HL-60/S4 treated with retinoic acid at 250 ng/mL for 4 days and 3 days (cell line): Measurements from ENCODE around the gene ZFHX2.

Source experiments
- in situ Hi-C: fragments of 300-500 bp; cut with MboI; formaldehyde crosslinking; loops from 2 replicates; pipeline ENCODE4 v1.7.0; 2022; ENCODE audit warnings: low sequenced_read_pairs

ZFHX2 gene

DNA sequence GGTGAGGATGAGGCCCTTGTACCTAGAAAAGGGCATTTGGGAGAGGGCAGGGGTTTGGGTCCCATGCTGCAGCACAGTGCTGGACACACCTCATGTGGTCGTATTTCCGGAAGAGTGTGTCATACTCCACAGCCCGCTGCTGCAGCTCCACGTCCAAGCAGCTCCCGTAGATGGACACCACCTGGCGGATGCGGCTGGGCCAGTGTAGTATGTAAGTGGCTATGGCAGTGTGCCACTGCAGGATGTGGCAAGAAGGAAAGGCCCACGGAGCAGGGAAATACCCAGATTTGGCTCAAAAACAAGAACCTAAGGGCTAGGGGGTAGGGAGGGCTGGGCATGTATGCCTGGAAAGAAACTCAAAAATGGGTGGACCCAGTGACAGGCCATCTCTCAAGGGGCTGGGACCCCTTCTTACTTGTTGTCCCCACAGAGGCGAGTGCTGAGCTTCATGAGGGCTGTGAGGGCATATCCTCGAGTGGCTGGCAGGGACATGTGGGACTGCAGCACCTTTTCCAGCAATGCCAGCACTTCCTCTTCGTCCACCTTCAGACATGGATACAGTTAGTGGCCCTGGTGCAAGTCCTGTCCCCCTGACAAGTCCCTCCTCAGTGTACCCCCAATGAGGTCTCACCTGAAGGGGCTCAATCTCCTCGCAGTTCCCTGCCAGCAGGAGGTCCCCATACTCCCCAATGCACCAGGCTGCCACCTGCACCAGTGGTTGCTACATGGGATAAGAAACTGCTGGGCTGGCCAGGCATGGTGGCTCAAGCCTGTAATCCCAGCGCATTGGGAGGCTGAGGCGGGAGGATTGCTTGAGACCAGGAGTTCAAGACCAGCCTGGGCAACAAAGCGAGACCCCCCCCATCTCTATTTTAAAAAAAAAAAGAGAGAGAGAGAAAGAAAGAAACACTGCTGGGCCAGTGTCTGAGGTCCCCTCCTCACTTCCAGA lies 10.6 kb upstream of the ZFHX2 start:
- in situ Hi-C loops: no loop called here

- in situ Hi-C loops: no loop called here
Observed at GRCh38 chr14:23561259-23561658, 9.7 kb upstream of the ZFHX2 start.

DNA sequence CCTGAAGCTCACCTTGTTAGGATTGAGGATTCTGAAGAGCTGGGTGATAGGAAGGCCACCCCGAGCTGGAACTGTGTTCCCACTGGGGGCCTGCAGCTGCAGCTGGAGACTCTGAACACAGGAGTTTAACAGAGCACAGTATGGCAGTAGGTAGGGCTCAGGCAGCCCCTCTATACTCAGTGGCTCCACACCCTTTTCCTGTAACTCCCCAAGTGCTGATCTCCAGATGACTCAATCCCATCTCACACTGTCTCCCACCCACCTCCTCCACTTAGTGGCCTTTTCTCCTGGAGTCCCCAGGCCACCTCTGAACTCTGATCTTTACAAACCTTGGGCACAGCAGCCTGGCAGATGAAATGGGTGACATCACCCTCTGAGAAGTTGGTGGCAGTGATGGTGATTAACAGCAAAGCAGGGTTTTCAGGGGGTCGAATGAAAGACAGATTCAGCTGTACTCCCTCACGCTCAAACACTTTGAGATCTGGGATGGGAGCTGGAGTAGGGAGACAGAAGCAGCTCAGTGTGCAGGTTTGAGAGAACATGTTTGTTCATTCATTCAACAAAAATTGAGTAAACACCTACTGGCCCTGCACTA lies 8.5 kb upstream of the ZFHX2 start:
- in situ Hi-C loops: loop anchor here (10.0 kb wide), 1 partner anchor 75 kb away; no protein-coding TSS in a partner anchor

DNA sequence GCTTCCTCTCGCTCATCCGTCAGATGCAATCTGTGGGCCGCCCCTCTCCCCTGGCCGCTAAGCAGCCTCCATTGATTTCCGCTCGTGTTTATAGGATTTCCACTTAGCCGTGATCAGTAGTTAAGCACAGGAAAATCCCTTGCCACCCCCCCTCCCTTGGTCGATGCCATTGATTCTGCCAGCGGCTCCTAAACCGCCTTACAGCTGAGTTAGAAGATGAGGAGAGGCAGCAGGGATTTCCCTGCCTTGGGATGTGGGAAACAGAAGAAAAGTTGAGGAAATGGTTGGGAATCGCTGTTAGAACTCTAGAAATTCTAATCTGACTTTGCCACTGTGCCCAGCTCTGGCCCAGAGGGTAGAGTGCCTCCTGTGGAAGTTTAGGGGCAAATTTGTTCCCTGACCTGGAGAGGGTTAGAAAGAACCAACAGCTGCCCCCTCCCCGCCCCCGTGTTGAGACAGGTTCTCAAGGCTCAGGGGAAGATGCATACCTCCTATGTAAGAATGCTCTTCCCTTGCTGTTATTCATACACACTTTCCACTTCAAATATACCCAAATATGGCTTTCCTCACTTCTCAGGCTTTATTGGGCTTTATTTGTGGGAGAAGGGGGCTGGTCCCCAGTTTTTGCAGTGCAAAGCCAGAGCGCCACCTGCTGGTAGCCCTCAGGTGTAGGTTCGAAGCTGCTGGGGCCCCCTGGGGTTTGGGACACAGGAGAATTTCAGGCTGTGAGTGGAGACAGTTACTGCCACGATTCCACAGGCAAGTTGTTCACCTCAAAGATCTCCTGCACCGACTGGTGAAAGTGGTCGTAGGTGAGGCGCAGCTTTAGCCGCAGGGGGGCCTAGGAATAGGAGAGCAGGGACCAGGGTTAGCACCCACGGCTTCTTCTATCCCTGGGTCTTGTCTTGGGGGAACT lies 7.7 kb upstream of the ZFHX2 start:
- in situ Hi-C loops: loop anchor here (10.0 kb wide), 1 partner anchor 74 kb away; no protein-coding TSS in a partner anchor

DNA sequence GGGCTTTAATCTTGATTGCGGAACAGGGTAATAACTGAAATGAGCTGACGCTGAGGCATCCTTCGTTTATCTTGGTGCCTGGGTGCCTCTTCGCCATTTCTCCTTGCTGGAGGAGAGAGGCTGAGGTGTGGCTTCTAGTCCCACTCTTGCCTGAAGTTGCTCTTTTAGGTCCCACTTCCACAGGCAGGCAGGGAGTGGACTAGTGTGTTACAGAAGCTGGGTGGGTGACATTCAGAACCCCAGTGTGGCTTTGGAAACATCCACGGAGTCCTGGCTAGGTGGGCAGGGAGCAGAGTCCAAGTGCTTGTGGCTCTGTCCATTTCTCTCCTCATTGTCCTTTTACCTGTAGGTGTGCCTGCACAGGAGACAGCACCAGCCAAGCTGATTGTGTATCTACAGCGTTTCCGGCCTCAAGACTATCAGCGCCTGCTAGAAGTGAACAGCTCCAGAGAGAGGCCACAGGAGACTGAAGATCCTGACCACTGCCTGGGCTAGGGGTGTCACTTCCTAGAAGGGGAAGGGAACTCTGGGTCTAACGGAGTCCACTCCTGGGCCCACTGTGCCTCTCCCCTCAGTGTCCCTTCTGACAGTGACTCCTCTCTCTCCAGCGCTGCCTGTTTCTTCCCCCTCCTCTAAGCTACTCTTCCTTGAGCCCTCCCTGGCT lies 6.9 kb upstream of the ZFHX2 start:
- in situ Hi-C loops: loop anchor here (10.0 kb wide), 1 partner anchor 74 kb away; no protein-coding TSS in a partner anchor

DNA sequence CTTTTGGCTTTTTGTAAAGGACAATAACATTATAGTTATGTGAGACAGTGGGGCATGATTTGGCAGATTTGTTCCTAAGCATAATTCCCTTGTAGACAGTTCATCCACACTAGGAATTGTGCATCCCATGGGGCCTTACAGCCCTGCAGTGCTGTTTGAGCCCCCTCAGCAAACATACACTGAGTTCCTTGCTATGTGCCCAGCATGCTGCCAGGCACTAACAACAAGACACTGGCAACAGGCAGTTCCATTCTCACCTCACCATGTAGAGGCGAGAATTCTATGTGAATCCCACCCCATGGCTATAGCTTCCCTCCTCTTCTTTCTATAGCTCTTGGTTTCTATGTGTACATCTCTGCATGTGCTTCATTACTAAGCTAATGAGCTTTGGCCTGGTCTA lies 6.4 kb upstream of the ZFHX2 start:
- in situ Hi-C loops: loop anchor here (10.0 kb wide), 1 partner anchor 73 kb away; no protein-coding TSS in a partner anchor

DNA sequence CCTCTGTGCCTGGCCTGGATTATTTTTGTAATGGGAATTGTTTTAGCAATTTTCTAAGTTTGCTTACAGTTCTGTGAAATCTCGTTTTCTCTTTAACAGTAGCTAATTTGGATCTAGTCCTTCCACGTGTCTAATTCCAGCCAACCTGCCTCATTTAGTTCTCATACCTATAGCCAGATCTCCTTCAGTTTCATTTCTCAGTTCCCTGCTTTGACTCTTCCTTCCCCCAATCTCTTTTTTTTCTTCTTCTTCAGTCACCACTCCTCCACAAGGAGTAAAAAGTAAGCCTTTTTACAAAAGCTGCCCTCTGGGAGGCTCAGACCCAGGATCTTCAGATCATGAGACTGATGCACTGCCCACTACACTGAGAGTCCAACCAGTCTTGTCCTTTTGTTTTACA lies 6.0 kb upstream of the ZFHX2 start:
- in situ Hi-C loops: loop anchor here (10.0 kb wide), 1 partner anchor 73 kb away; no protein-coding TSS in a partner anchor

DNA sequence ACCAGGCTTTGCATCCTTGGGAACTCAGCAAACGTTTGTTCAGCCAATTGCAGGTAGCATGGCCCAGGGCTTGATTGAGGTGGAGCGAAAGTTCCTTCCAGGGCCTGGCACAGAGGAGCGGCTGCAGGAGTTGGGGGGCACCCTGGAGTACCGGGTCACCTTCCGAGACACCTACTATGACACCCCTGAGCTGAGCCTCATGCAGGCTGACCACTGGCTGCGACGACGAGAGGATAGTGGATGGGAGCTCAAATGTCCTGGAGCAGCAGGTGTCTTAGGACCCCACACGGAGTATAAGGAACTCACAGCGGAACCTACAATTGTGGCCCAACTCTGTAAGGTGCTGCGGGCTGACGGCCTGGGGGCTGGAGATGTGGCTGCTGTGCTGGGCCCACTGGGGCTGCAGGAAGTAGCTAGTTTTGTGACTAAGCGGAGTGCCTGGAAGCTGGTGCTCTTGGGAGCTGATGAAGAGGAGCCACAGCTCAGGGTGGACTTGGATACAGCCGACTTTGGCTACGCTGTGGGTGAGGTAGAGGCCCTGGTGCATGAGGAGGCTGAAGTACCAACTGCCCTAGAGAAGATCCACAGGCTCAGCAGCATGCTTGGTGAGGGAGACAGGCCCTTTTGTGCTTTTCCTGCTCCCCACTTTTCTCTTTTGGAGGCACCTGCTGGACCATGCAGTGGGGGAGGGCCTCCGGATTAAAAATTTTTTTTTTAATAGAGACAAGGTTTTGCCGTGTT lies 5.3 kb upstream of the ZFHX2 start:
- in situ Hi-C loops: loop anchor here (10.0 kb wide), 1 partner anchor 72 kb away; no protein-coding TSS in a partner anchor

- in situ Hi-C loops: loop anchor here (10.0 kb wide), 1 partner anchor 71 kb away; no protein-coding TSS in a partner anchor
Observed at GRCh38 chr14:23555882-23556699, 4.5 kb upstream of the ZFHX2 start, which contains the start of gene THTPA. THTPA (plus strand) TSS chr14:23556271; CDS start chr14:23556758, 487 bp downstream.

DNA sequence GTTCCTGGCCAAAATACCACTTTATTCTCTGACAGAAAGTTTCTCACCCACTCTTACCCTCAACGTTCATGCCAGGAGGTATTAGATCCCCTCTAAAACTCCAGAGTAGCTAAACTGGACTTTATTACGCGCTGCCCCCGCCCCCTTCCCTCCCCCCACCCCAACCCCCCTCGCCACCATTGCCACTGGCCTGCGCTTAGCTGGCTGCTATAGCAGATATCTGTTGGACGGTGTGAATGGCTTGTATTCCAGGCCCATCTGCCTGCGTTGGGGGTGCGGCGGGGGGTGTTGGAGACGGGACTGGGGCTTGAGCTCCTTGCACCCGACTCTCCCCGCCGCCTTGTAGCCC lies 3.9 kb upstream of the ZFHX2 start:
- in situ Hi-C loops: loop anchor here (10.0 kb wide), 1 partner anchor 71 kb away; no protein-coding TSS in a partner anchor

DNA sequence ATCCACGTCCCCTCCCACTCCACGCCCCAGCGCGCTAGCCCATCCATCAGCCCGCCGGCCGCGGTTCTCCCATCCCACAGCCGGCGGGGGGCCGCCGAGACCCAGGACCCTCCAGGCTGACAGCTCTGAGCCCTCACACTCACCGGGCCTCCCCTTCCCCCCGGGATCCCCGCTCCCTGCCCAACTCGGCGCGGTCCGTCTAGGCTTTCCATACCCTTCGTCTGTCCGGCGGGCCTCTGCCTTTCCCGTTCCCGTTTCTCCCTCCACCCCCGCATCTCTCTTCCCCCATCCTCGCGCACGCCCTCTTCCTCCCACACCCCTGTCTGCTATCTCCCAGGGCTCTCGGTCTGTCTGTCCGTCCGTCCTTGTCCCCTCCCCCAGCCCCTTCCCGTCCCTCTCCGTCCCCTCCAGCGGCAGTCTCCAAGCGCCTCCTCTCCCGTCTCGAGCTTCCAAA lies 726 bp downstream of the ZFHX2 start:
- in situ Hi-C loops: loop anchor here (10.0 kb wide), 1 partner anchor 66 kb away; no protein-coding TSS in a partner anchor

DNA sequence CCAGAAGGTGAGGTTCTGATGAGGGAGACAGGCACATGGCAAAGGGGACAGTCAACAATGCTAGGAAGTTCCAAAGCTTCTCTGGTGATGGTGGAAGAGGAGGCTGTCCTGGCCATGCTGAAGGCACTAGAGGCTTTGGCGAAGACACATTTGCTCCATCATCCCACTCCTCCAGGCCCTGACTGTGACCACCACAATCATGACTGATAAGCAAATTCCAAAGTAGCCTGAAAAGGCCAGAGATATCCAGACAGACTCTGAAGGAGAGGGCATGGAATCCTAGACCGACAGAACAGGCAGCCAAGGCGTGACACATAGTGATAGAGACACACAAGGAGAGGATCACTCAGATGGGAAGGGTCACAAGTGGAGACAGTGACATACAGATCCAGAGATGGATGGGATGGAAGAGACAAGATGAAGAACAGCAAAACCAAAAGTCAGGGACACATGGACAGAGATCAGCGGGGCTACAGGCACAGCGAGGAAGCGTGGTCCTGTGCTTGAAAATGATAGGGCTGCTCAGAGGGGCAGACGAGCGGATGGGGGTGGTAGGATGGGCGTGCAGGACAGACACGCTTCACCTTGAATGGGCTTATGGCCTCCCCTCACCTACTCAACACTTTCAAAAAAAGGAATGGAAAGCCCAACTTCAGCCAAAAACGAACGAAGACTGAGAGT lies 1.3 kb downstream of the ZFHX2 start:
- in situ Hi-C loops: loop anchor here (10.0 kb wide), 1 partner anchor 65 kb away; no protein-coding TSS in a partner anchor

GRCh38 chr14:23548351-23549318 lies 2.9 kb downstream of the ZFHX2 start:
- in situ Hi-C loops: no loop called here

DNA sequence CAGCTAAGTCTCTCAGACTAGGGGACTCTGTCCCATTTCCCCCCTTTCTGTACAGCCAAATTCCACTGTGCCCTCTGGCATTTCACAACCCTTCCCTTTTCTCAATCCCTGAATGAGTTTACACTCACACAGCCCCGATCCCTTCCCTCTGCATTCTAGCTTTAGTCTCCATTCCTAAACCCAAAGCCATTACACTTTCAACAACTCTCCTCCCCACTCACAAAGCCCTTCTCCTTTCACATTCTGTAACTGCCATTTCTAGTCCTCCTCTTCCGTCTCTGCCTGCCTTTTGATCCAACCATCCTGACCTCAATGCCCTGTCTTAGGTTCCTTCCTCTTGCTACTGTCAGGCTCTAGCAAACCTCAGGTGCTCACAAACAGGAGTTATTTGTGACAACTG lies 3.6 kb downstream of the ZFHX2 start:
- in situ Hi-C loops: no loop called here

GRCh38 chr14:23546450-23547035 lies 5.0 kb downstream of the ZFHX2 start:
- in situ Hi-C loops: no loop called here

DNA sequence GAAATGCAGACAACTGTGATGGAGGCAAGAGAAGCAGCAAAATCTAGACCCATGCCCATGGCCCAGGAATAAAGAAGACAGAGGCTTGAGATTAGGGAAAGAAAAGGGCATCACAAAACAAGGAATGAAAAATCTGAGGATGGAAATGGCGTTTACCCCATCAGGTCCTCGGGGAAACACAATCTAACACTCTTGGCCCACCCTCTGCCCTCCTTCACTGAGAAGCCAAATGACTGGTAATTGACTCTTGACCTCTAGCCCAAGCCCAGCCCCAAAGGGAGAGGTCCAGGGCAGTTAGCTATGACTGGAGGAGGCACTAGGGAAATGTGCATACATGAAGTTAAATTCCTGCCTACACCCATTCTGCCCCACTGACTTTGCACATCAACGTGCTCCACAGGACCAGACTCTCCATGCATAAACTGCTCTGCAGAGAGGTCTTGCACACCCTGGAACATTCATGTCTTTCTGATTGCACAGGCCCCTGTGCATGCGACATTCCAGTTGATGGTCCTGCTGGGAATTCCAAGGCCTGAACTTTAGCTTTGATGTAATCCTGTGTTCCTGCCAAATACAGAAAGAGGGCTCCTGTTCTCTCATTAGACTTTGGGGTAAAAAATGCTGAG lies 5.7 kb downstream of the ZFHX2 start:
- in situ Hi-C loops: no loop called here
